Esophagus muscularis mucosa (tissue), 4 donors: ENCODE results near the gene TNNT2. TPM values are rescaled to one million over a fixed set of nuclear protein-coding genes. Genes with fewer than 3 reads are reported as not detected.
A peak's percentile ranks its signal among the peaks of the same experiment; 100 is the strongest.

Experiments used
- DNase-seq: peaks from one replicate; pipeline ENCODE4 v3.0.0-alpha.2; 2017; ENCODE audit errors: extremely low spot score
- H3K27ac ChIP-seq, 4 donors: fragments of 200-600 bp; sonication (generic); replicated peaks in 1 of 4; 1 replicate in 3 of 4; 2 replicates in 1 of 4; pipeline ENCODE4 v1.5.1; 2016 to 2019; ENCODE audit warnings: mild to moderate bottlenecking in 1 of 4
- H3K27me3 ChIP-seq, 4 donors: fragments of 200-600 bp; sonication (generic); one replicate each; pipeline versions ENCODE4 v1.5.1 to v1.6.0; 2016 to 2019
- H3K36me3 ChIP-seq, 4 donors: fragments of 200-600 bp; sonication (generic); one replicate each; pipeline ENCODE4 v1.5.1; 2016 to 2019
- H3K4me1 ChIP-seq, 4 donors: fragments of 200-600 bp; sonication (generic); one replicate each; pipeline ENCODE4 v1.5.1; 2016 to 2019
- H3K4me3 ChIP-seq, 4 donors: fragments of 200-600 bp; sonication (generic); 1 replicate in 2 of 4; 2 replicates in 2 of 4; pipeline ENCODE4 v1.5.1; 2016 to 2019; ENCODE audit warnings: mild to moderate bottlenecking in 4 of 4, moderate library complexity in 1 of 4
- H3K9me3 ChIP-seq, 4 donors: fragments of 200-600 bp; sonication (generic); 1 replicate in 3 of 4; 2 replicates in 1 of 4; pipeline ENCODE4 v1.5.1; 2016 to 2019
- CTCF ChIP-seq, 3 experiments: fragments of 200-600 bp in 2 of 3; fragments of 450-650 bp in 1 of 3; sonication (generic) in 2 of 3; IDR thresholded peaks; one replicate each; pipeline ENCODE4 v1.5.1; 2017 to 2019; ENCODE audit warnings: antibody characterized with exemption in 3 of 3, mild to moderate bottlenecking in 2 of 3, moderate library complexity in 1 of 3
- EP300 ChIP-seq: sonication (generic); formaldehyde crosslinking; IDR thresholded peaks from one replicate; pipeline ENCODE4 v1.6.1; 2017; ENCODE audit warnings: antibody characterized with exemption
- POLR2A ChIP-seq: fragments of 450-650 bp; IDR thresholded peaks from one replicate; pipeline ENCODE4 v1.6.1; 2017; ENCODE audit warnings: antibody characterized with exemption, moderate library complexity, mild to moderate bottlenecking, low read depth
- POLR2AphosphoS5 ChIP-seq, 2 donors: sonication (generic); formaldehyde crosslinking; IDR thresholded peaks; one replicate each; pipeline ENCODE4 v1.6.1; 2017; ENCODE audit warnings: antibody characterized with exemption in 2 of 2
- WGBS: methylation state at CpG from one replicate; pipeline ENCODE4 v1.1.5; 2018; 5-methylcytosine and 5-hydroxymethylcytosine counted together
- intact Hi-C: fragments of 100-400 bp; cut with DNase I; formaldehyde crosslinking; loops from one replicate; pipeline ENCODE4 v1.15.1; 2023
- total RNA-seq, 4 donors: library from RNA; depleted of rRNA; stranded (reverse); fragments of >200 nt; gene quantifications; one replicate each; pipeline versions ENCODE4 v1.1.0 to v1.2.1, GENCODE V29; 2016

The TNNT2 gene
- total RNA-seq, 4 donors from 2014 or later: 0.83 to 2.0 TPM; not detected in 2

- H3K9me3 ChIP-seq: no peaks in the 10 kb centered on the region
- WGBS: 88% methylated on average over 5 of the region's 8 CpGs
- H3K36me3 ChIP-seq: no peaks in the 10 kb centered on the region
- no peak overlapping the region for H3K27ac ChIP-seq
- H3K4me3 ChIP-seq: no peak overlapping the region
- peaks cover 0 to 36% (median 0%) of the 10 kb centered on the region in 4 donors for H3K27me3 ChIP-seq
- TF ChIP-seq POLR2AphosphoS5 (IDR thresholded peaks at IDR 0.05) (no peak), CTCF (IDR thresholded peaks at IDR 0.05) (peak; percentile 17 to 64 (median 40)), POLR2A (no peak)
- H3K4me1 ChIP-seq: peaks cover 0 to 12% (median 0%) of the 10 kb centered on the region in 4 donors
- DNase-seq: no peak
- intact Hi-C loops: no loop called here
These were observed 7.9 kb upstream of the TNNT2 start for GRCh38 chr1:201385299-201385891.

GRCh38 chr1:201384406-201384782, 6.9 kb upstream of the TNNT2 start:
- H3K4me1 ChIP-seq: peaks cover 0 to 17% (median 0%) of the 10 kb centered on the region in 4 donors
- intact Hi-C loops: no loop called here
- TF ChIP-seq POLR2AphosphoS5 (IDR thresholded peaks at IDR 0.05) (no peak), EP300 (no peak), CTCF (IDR thresholded peaks at IDR 0.05) (no peak)
- DNase-seq: no peak
- H3K9me3 ChIP-seq: no peaks in the 10 kb centered on the region
- no peak overlapping the region for H3K4me3 ChIP-seq
- H3K36me3 ChIP-seq: no peaks in the 10 kb centered on the region
- WGBS: 73% methylated on average over 3 of the region's 4 CpGs
- no peak overlapping the region for H3K27ac ChIP-seq
- H3K27me3 ChIP-seq: peaks cover 0 to 36% (median 0%) of the 10 kb centered on the region in 4 donors

- intact Hi-C loops: no loop called here
- H3K4me1 ChIP-seq: peaks cover 0 to 21% (median 0%) of the 10 kb centered on the region in 4 donors
- no peak overlapping the region for H3K27ac ChIP-seq
- H3K4me3 ChIP-seq: no peak overlapping the region
- no peak for DNase-seq
- H3K27me3 ChIP-seq: peaks cover 0 to 36% (median 0%) of the 10 kb centered on the region in 4 donors
- H3K36me3 ChIP-seq: no peaks in the 10 kb centered on the region
- TF ChIP-seq CTCF (IDR thresholded peaks at IDR 0.05): no peak
- TF ChIP-seq POLR2A: no peak
- no peak for TF ChIP-seq EP300
- no peak for TF ChIP-seq POLR2AphosphoS5 (IDR thresholded peaks at IDR 0.05)
- WGBS: 88% methylated on average over 4 of the region's 4 CpGs
- H3K9me3 ChIP-seq: no peaks in the 10 kb centered on the region
These were observed 6.3 kb upstream of the TNNT2 start for GRCh38 chr1:201383647-201384405.

- DNase-seq: no peak
- Histone ChIP-seq H3K27ac (no peak overlapping the region), H3K4me1 (peaks cover 0 to 24% (median 0%) of the 10 kb centered on the region in 4 donors), H3K4me3 (no peak overlapping the region), H3K27me3 (peaks cover 0 to 30% (median 0%) of the 10 kb centered on the region in 4 donors), H3K9me3 (no peaks in the 10 kb centered on the region), H3K36me3 (peaks cover 0 to 7% (median 0%) of the 10 kb centered on the region in 4 donors)
- 84% methylated on average over 7 of the region's 7 CpGs for WGBS
- TF ChIP-seq POLR2A: no peak
- TF ChIP-seq POLR2AphosphoS5 (IDR thresholded peaks at IDR 0.05): no peak
- TF ChIP-seq CTCF (IDR thresholded peaks at IDR 0.05): no peak
- TF ChIP-seq EP300: no peak
- intact Hi-C loops: no loop called here
These were observed 3.6 kb upstream of the TNNT2 start for GRCh38 chr1:201381130-201381529.
